Testis (tissue), 2 donors: ENCODE data around the gene HIPK4.

ENCODE experiments used
- CTCF ChIP-seq, 3 experiments: fragments of 450-650 bp in 2 of 3; fragments of 200-600 bp in 1 of 3; sonication (generic) in 1 of 3; IDR thresholded peaks; one replicate each; pipeline ENCODE4 v1.5.1; 2016 to 2019; ENCODE audit warnings: antibody characterized with exemption in 3 of 3, mild to moderate bottlenecking in 2 of 3, moderate library complexity in 1 of 3
- POLR2A ChIP-seq: fragments of 450-650 bp; IDR thresholded peaks from one replicate; pipeline ENCODE4 v1.6.1; 2017; ENCODE audit warnings: antibody characterized with exemption, mild to moderate bottlenecking, moderate library complexity

GRCh38 chr19:40380199-40381037 lies 9.6 kb downstream of the HIPK4 start:
- TF ChIP-seq CTCF (IDR thresholded peaks at IDR 0.05) (no peak), POLR2A (no peak)
